Measurements from ENCODE around the gene CREBBP. TPM values are rescaled to one million over a fixed set of nuclear protein-coding genes. Genes with fewer than 3 reads are reported as not detected.

CREBBP gene
- total RNA-seq, 4 donors from 2014 or later: 61.2 to 119 (median 77.4) TPM

GRCh38 chr16:3797904-3798811, 82.4 kb downstream of the CREBBP start:
- no peak for TF ChIP-seq CTCF (IDR thresholded peaks at IDR 0.05; ENCODE audit: low read depth)

- TF ChIP-seq CTCF (IDR thresholded peaks at IDR 0.05; ENCODE audit: low read depth): no peak
Measured at GRCh38 chr16:3797473-3797872, 83.0 kb downstream of the CREBBP start.

DNA sequence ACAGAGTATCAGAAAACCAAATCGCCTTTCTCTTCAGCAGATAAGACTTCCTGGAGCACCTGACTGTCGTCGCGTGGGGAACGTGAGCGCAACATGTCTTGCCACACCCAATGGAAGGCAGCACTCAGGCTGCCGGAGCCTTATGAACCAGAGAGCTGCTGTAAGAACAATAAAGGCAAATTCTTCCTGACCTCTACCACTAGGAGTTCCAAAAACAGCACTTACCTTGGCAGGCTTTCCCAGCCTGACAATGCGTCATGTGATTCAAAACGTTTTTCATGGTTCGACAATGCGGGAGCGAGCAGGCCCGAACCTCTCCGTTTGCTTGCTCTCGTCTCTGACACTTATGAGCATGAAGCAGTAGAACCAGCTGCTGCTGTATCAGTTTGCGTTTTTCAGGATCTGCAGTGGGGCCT, 87.3 kb downstream of the CREBBP start:
- TF ChIP-seq CTCF (IDR thresholded peaks at IDR 0.05; ENCODE audit: low read depth): no peak

- no peak for TF ChIP-seq CTCF (IDR thresholded peaks at IDR 0.05; ENCODE audit: low read depth)
Measured at GRCh38 chr16:3792472-3793012, 88.0 kb downstream of the CREBBP start.

DNA sequence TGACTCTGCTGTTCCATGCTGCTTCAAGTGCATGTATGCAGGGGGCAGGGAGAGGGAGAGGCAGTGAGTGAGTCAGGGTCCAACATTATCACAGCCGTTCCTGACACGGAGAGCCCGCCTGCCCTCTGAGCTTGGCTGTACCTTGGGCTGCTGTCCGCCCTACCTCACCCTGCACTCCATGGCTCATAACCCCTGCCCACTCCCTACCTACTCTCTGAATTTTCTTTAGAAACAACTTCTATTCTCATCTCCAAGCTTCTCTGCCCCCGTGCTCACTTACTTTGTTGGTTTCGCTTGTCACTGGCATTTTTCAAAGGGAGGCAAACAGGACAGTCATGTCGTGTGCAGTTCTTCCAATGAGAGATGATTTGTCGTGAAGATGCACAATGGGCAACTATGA, 88.8 kb downstream of the CREBBP start:
- TF ChIP-seq CTCF (IDR thresholded peaks at IDR 0.05; ENCODE audit: low read depth): no peak

DNA sequence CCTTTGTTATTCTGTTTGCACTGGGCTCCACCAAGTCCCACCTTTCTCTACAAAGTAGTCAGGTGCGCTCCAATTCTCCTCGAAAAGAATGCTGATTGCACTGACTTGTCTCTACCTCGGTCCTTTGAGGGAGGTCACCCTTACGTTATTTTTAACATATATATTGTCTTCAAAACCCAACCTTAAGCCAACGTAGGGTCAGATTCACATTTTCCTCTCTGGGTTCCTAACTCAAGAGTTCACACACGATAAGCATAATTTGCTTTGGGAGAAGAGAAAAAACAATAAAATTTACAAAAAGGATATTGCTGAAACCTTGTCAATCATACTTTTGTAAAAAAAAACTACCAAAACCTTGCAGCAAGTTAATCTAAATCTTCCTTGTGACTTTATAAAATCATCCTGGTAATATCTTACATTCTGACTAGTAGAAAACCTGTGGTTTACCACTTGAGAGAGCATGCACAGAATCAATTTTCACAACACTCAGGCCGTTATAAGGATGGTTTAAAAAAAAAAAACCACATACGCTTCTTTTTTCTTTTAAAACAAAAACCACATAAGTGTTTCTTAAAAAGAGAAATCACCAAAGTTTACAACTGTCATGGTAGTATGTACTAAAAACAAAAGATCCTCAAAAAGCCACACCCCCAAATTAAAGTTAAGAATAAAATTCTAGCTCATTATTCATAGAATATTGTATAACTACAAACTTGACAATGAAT, 91.0 kb downstream of the CREBBP start:
- TF ChIP-seq CTCF (IDR thresholded peaks at IDR 0.05; ENCODE audit: low read depth): no peak
